IPS-18c (cell line): ENCODE data around the gene UEVLD.
A peak's percentile ranks its signal among the peaks of the same experiment; 100 is the strongest.

Experiments used
- H3K4me3 ChIP-seq: 2 replicates; pipeline ENCODE4 v1.7.0; 2013; ENCODE audit warnings: low read depth, mild to moderate bottlenecking, low read length, moderate library complexity; ENCODE audit not compliant: insufficient read depth
- H3K9me3 ChIP-seq: one replicate; pipeline ENCODE4 v1.6.1; 2013; ENCODE audit warnings: mild to moderate bottlenecking, low read length, moderate library complexity; ENCODE audit not compliant: control insufficient read depth, insufficient read depth

Gene UEVLD

GRCh38 chr11:18526521-18527296 lies 61.8 kb downstream of the UEVLD start, which contains the start of gene TSG101:
Gene TSG101, minus strand, starts transcription at chr11:18526942. Its CDS starts 126 bp downstream, at chr11:18526816.
- H3K4me3 ChIP-seq: peak within 1 kb of the TSS; percentile 76
- no peaks in the 10 kb centered on the region for H3K9me3 ChIP-seq

GRCh38 chr11:18526130-18526520 lies 62.4 kb downstream of the UEVLD start:
- H3K9me3 ChIP-seq: no peaks in the 10 kb centered on the region
- peak overlapping the region; percentile 76 for H3K4me3 ChIP-seq

- Histone ChIP-seq H3K4me3 (no peak overlapping the region), H3K9me3 (no peaks in the 10 kb centered on the region)
Observed at GRCh38 chr11:18524248-18524647, 64.3 kb downstream of the UEVLD start.

- Histone ChIP-seq H3K9me3 (no peaks in the 10 kb centered on the region), H3K4me3 (no peak overlapping the region)
Observed at GRCh38 chr11:18523084-18523483, 65.5 kb downstream of the UEVLD start.

GRCh38 chr11:18522388-18522787 lies 66.1 kb downstream of the UEVLD start:
- no peaks in the 10 kb centered on the region for H3K9me3 ChIP-seq
- H3K4me3 ChIP-seq: no peak overlapping the region

- Histone ChIP-seq H3K9me3 (no peaks in the 10 kb centered on the region), H3K4me3 (no peak overlapping the region)
Observed at GRCh38 chr11:18521122-18521521, 67.4 kb downstream of the UEVLD start.

- no peak overlapping the region for H3K4me3 ChIP-seq
- H3K9me3 ChIP-seq: no peaks in the 10 kb centered on the region
Observed at GRCh38 chr11:18502352-18502751, 86.2 kb downstream of the UEVLD start.

GRCh38 chr11:18501629-18502028 lies 86.9 kb downstream of the UEVLD start:
- Histone ChIP-seq H3K9me3 (no peaks in the 10 kb centered on the region), H3K4me3 (no peak overlapping the region)

GRCh38 chr11:18498039-18498438 lies 90.5 kb downstream of the UEVLD start:
- H3K4me3 ChIP-seq: no peak overlapping the region

GRCh38 chr11:18495703-18496102 lies 92.8 kb downstream of the UEVLD start:
- H3K4me3 ChIP-seq: no peak overlapping the region
- H3K9me3 ChIP-seq: no peaks in the 10 kb centered on the region

More at GRCh38 chr11:18498039-18498438, 90.5 kb downstream of the UEVLD start:
- H3K9me3 ChIP-seq: no peaks in the 10 kb centered on the region

GRCh38 chr11:18495271-18495670 lies 93.3 kb downstream of the UEVLD start:
- no peak overlapping the region for H3K4me3 ChIP-seq

GRCh38 chr11:18493310-18493709 lies 95.2 kb downstream of the UEVLD start:
- H3K9me3 ChIP-seq: no peaks in the 10 kb centered on the region
- H3K4me3 ChIP-seq: no peak overlapping the region

More at GRCh38 chr11:18495271-18495670, 93.3 kb downstream of the UEVLD start:
- no peaks in the 10 kb centered on the region for H3K9me3 ChIP-seq

GRCh38 chr11:18492888-18493287 lies 95.6 kb downstream of the UEVLD start:
- H3K9me3 ChIP-seq: no peaks in the 10 kb centered on the region

GRCh38 chr11:18491924-18492323 lies 96.6 kb downstream of the UEVLD start:
- no peaks in the 10 kb centered on the region for H3K9me3 ChIP-seq
- H3K4me3 ChIP-seq: no peak overlapping the region

More at GRCh38 chr11:18492888-18493287, 95.6 kb downstream of the UEVLD start:
- no peak overlapping the region for H3K4me3 ChIP-seq

GRCh38 chr11:18490736-18491485 lies 97.6 kb downstream of the UEVLD start:
- no peaks in the 10 kb centered on the region for H3K9me3 ChIP-seq
- no peak overlapping the region for H3K4me3 ChIP-seq

- H3K9me3 ChIP-seq: no peaks in the 10 kb centered on the region
Observed at GRCh38 chr11:18490319-18490718, 98.2 kb downstream of the UEVLD start.

GRCh38 chr11:18485913-18486528 lies 102.5 kb downstream of the UEVLD start:
- H3K4me3 ChIP-seq: no peak overlapping the region
- no peaks in the 10 kb centered on the region for H3K9me3 ChIP-seq

More at GRCh38 chr11:18490319-18490718, 98.2 kb downstream of the UEVLD start:
- H3K4me3 ChIP-seq: no peak overlapping the region
